Measurements from ENCODE around the gene MPP1.

The MPP1 gene

DNA sequence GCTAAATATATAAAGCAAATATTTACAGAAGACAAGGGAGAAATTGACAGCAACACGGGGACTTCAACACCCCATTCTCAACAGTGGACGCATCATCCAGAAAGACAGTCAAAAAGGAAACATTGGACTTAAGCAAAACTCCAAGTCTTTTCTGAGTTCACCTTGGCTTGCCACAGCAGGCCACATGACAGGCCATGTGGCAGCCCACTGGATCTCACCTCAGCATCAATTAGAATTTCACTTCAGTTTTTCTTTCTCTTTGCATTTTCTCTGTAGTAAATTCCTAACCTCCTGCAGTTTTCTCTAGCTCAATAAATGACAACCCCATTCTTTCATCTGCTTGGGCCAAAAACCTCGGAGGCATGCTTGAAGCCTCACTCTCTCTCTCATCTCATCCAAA, 16.7 kb upstream of the MPP1 start:
- H3K9me3 ChIP-seq (ENCODE audit: control insufficient read depth, insufficient read depth, low read depth, low read length): no peaks in the 10 kb centered on the region; the same call in 1 of the 2 replicates
- no peak overlapping the region for H3K27ac ChIP-seq (ENCODE audit: extremely low read depth, low read depth, low read length)
- H3K4me3 ChIP-seq (ENCODE audit: low read depth, low read length): no peak overlapping the region
- POLR2A ChIA-PET: no interaction called here
- TF ChIP-seq ZNF707 (tag by site-specific recombination; IDR thresholded peaks at IDR 0.05) (no peak), ZNF214 (tag by site-specific recombination; IDR thresholded peaks at IDR 0.05; ENCODE audit: borderline replicate concordance) (no peak), ZNF433 (tag by site-specific recombination; IDR thresholded peaks at IDR 0.05; ENCODE audit: low read depth) (no peak), ZNF747 (tag by site-specific recombination; IDR thresholded peaks at IDR 0.05) (no peak)
- TF ChIP-seq, protein P1, sequence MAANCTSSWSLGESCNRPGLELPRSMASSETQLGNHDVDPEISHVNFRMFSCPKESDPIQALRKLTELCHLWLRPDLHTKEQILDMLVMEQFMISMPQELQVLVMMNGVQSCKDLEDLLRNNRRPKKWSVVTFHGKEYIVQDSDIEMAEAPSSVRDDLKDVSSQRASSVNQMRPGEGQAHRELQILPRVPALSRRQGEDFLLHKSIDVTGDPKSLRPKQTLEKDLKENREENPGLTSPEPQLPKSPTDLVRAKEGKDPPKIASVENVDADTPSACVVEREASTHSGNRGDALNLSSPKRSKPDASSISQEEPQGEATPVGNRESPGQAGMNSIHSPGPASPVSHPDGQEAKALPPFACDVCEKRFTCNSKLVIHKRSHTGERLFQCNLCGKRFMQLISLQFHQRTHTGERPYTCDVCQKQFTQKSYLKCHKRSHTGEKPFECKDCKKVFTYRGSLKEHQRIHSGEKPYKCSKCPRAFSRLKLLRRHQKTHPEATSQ (tag by site-specific recombination; IDR thresholded peaks at IDR 0.05): no peak
- CTCF ChIA-PET: no interaction called here
- no peaks in the 10 kb centered on the region for H3K36me3 ChIP-seq (ENCODE audit: control insufficient read depth in 2 of 2, insufficient read depth in 1 of 2, low read length in 2 of 2)
- no peaks in the 10 kb centered on the region for H3K4me1 ChIP-seq (ENCODE audit: control insufficient read depth, insufficient read depth, low read length)

DNA sequence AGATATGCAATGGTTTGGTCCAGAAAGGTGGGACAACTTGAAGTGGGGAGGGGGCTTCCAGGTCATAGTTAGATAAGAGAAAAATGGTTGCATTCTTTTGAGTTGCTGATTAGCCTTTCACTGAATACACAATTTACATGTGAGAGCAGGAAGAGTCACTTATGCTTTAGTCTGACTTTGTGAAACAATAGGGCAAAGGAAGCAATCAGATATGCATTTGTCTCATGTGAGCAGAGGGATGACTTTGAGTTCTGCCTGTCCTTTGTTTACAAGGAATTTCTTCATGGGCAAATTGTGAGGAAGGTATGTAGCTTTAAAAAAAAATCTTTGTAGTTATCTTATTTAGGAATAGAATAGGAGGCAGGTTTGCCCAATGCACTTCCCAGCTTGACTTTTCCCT, 16.2 kb upstream of the MPP1 start:
- TF ChIP-seq ZNF266 (tag by site-specific recombination; IDR thresholded peaks at IDR 0.05; ENCODE audit: low read depth) (no peak), TRIM28 (IDR thresholded peaks at IDR 0.05; ENCODE audit: borderline replicate concordance, low read length) (no peak), ZNF223 (tag by site-specific recombination; IDR thresholded peaks at IDR 0.05) (no peak), GLI4 (tag by site-specific recombination; IDR thresholded peaks at IDR 0.05) (no peak)
- TF ChIP-seq, protein P2, sequence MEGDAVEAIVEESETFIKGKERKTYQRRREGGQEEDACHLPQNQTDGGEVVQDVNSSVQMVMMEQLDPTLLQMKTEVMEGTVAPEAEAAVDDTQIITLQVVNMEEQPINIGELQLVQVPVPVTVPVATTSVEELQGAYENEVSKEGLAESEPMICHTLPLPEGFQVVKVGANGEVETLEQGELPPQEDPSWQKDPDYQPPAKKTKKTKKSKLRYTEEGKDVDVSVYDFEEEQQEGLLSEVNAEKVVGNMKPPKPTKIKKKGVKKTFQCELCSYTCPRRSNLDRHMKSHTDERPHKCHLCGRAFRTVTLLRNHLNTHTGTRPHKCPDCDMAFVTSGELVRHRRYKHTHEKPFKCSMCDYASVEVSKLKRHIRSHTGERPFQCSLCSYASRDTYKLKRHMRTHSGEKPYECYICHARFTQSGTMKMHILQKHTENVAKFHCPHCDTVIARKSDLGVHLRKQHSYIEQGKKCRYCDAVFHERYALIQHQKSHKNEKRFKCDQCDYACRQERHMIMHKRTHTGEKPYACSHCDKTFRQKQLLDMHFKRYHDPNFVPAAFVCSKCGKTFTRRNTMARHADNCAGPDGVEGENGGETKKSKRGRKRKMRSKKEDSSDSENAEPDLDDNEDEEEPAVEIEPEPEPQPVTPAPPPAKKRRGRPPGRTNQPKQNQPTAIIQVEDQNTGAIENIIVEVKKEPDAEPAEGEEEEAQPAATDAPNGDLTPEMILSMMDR (tag by site-specific recombination; IDR thresholded peaks at IDR 0.05): no peak
- TF ChIP-seq, protein P3, sequence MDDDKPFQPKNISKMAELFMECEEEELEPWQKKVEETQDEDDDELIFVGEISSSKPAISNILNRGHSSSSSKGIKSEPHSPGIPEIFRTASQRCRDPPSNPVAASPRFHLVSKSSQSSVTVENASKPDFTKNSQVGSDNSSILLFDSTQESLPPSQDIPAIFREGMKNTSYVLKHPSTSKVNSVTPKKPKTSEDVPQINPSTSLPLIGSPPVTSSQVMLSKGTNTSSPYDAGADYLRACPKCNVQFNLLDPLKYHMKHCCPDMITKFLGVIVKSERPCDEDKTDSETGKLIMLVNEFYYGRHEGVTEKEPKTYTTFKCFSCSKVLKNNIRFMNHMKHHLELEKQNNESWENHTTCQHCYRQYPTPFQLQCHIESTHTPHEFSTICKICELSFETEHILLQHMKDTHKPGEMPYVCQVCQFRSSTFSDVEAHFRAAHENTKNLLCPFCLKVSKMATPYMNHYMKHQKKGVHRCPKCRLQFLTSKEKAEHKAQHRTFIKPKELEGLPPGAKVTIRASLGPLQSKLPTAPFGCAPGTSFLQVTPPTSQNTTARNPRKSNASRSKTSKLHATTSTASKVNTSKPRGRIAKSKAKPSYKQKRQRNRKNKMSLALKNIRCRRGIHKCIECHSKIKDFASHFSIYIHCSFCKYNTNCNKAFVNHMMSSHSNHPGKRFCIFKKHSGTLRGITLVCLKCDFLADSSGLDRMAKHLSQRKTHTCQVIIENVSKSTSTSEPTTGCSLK (tag by site-specific recombination; IDR thresholded peaks at IDR 0.05): no peak
- H3K4me1 ChIP-seq (ENCODE audit: control insufficient read depth, insufficient read depth, low read length): no peaks in the 10 kb centered on the region
- H3K36me3 ChIP-seq (ENCODE audit: control insufficient read depth in 2 of 2, insufficient read depth in 1 of 2, low read length in 2 of 2): no peaks in the 10 kb centered on the region
- CTCF ChIA-PET: no interaction called here
- no peak overlapping the region for H3K4me3 ChIP-seq (ENCODE audit: low read depth, low read length)
- H3K9me3 ChIP-seq (ENCODE audit: control insufficient read depth, insufficient read depth, low read depth, low read length): no peaks in the 10 kb centered on the region; the same call in 1 of the 2 replicates
- H3K27ac ChIP-seq (ENCODE audit: extremely low read depth, low read depth, low read length): no peak overlapping the region
- POLR2A ChIA-PET: no interaction called here

DNA sequence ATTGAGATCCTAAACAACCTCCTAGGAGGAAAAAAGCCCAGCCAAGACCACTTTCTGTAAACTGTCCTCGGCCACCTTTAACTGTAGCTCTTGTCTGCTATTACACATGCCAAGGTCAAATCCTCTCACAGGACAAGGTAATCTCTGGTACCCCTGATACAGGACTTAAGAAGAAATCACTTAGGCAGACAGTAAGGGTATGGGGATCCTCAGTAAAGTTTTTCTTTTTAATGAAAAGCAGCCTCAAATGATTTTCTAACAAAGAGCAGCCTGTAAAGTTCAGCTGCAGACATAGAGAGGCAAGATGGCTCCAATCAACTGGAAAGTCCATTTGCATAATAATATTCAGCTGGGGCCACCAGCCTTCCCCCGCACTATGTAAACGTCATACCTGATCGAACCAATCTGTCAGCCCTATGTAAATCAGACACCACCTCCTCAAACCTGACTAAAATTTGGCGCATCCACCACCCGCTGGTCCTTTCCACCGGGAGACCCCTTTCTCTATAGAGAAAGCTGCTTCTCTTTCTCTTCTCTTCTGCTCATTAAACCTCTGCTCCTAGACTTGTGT, 14.6 kb upstream of the MPP1 start:
- ChIA-PET CTCF (interaction anchor here (1.4 to 2.5 kb wide), 2 partner anchors 20 to 23 kb away, joined by 4 to 6 read pairs; no protein-coding TSS in a partner anchor), POLR2A (no interaction called here)
- H3K36me3 ChIP-seq (ENCODE audit: control insufficient read depth in 2 of 2, insufficient read depth in 1 of 2, low read length in 2 of 2): no peaks in the 10 kb centered on the region
- no peak overlapping the region for H3K4me3 ChIP-seq (ENCODE audit: low read depth, low read length)
- no peak overlapping the region for H3K27ac ChIP-seq (ENCODE audit: extremely low read depth, low read depth, low read length)
- H3K4me1 ChIP-seq (ENCODE audit: control insufficient read depth, insufficient read depth, low read length): no peaks in the 10 kb centered on the region
- no peaks in the 10 kb centered on the region; the same call in 1 of the 2 replicates for H3K9me3 ChIP-seq (ENCODE audit: control insufficient read depth, insufficient read depth, low read depth, low read length)
- TF ChIP-seq ZNF350 (tag by site-specific recombination; IDR thresholded peaks at IDR 0.05) (no peak), ZIC2 (tag by site-specific recombination; IDR thresholded peaks at IDR 0.05) (no peak), ZNF658 (tag by site-specific recombination; IDR thresholded peaks at IDR 0.05) (no peak), ZNF426 (tag by site-specific recombination; IDR thresholded peaks at IDR 0.05) (no peak), GFI1B (tag by site-specific recombination; IDR thresholded peaks at IDR 0.05) (no peak), ZNF214 (tag by site-specific recombination; IDR thresholded peaks at IDR 0.05; ENCODE audit: borderline replicate concordance) (no peak), SETDB1 (IDR thresholded peaks at IDR 0.05; ENCODE audit: insufficient read length, low read length) (no peak), ZNF621 (tag by site-specific recombination; IDR thresholded peaks at IDR 0.05) (no peak)
- TF ChIP-seq, protein P1 (tag by site-specific recombination; IDR thresholded peaks at IDR 0.05): no peak
- TF ChIP-seq, protein P4, sequence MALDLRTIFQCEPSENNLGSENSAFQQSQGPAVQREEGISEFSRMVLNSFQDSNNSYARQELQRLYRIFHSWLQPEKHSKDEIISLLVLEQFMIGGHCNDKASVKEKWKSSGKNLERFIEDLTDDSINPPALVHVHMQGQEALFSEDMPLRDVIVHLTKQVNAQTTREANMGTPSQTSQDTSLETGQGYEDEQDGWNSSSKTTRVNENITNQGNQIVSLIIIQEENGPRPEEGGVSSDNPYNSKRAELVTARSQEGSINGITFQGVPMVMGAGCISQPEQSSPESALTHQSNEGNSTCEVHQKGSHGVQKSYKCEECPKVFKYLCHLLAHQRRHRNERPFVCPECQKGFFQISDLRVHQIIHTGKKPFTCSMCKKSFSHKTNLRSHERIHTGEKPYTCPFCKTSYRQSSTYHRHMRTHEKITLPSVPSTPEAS (tag by site-specific recombination; IDR thresholded peaks at IDR 0.05): no peak
- TF ChIP-seq, protein P5, sequence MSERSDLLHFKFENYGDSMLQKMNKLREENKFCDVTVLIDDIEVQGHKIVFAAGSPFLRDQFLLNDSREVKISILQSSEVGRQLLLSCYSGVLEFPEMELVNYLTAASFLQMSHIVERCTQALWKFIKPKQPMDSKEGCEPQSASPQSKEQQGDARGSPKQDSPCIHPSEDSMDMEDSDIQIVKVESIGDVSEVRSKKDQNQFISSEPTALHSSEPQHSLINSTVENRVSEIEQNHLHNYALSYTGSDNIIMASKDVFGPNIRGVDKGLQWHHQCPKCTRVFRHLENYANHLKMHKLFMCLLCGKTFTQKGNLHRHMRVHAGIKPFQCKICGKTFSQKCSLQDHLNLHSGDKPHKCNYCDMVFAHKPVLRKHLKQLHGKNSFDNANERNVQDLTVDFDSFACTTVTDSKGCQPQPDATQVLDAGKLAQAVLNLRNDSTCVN (tag by site-specific recombination; optimal IDR thresholded peaks at IDR 0.05): no peak
